SK-N-SH (cell line): ENCODE data around the gene TFB1M. TPM values are rescaled to one million over a fixed set of nuclear protein-coding genes. Genes with fewer than 3 reads are reported as not detected.
A peak's percentile ranks its signal among the peaks of the same experiment; 100 is the strongest.

Source experiments
- CTCF ChIA-PET: fragments of 300-600, 350-600 bp; formaldehyde crosslinking; extraction: SDS; loops from one replicate; lab custom pipeline; 2021; lab: Yijun Ruan, JAX
- POLR2A ChIA-PET: fragments of 350-600 bp; sonication (Branson Sonifier 250); formaldehyde crosslinking; extraction: SDS; loops from one replicate; lab custom pipeline; 2020; ENCODE audit warnings: antibody characterized with exemption, inconsistent platforms; lab: Yijun Ruan, JAX
- DNase-seq: peaks from one replicate; pipeline ENCODE4 v3.0.0; 2012
- H2AFZ ChIP-seq: fragments of 200-600 bp; sonication (generic); 2 replicates; pipeline ENCODE4 v1.8.1; 2016; ENCODE audit warnings: antibody characterized with exemption, mild to moderate bottlenecking, low read depth
- H3F3A ChIP-seq: fragments of 200-600 bp; sonication (generic); replicated peaks from 2 replicates; pipeline ENCODE3; 2016; ENCODE audit warnings: antibody characterized with exemption, mild to moderate bottlenecking; ENCODE audit not compliant: insufficient read depth
- H3K27ac ChIP-seq, 2 experiments: fragments of 200-500 bp in 1 of 2; fragments of 200-600 bp in 1 of 2; sonication (Bioruptor generic) in 1 of 2; sonication (generic), shearing (Covaris generic) in 1 of 2; 2 replicates each; pipeline versions ENCODE4 v1.5.1 to v1.6.1; 2014 to 2016; ENCODE audit warnings: low read depth in 2 of 2, inconsistent platforms in 1 of 2, low read length in 1 of 2, mild to moderate bottlenecking in 1 of 2, mixed read lengths in 1 of 2
- H3K27me3 ChIP-seq: fragments of 200-600 bp; sonication (generic), shearing (Covaris generic); 2 replicates; pipeline ENCODE4 v1.6.1; 2016; ENCODE audit warnings: mixed run types; ENCODE audit not compliant: insufficient read depth
- H3K36me3 ChIP-seq, 2 experiments: fragments of 200-500 bp in 1 of 2; fragments of 200-600 bp in 1 of 2; sonication (Bioruptor generic) in 1 of 2; sonication (generic) in 1 of 2; replicated peaks in 1 of 2; 2 replicates each; pipeline versions ENCODE3 to v1.5.1; 2014 to 2016; ENCODE audit warnings: low read length in 1 of 2, mild to moderate bottlenecking in 1 of 2; ENCODE audit not compliant: insufficient read depth in 2 of 2, control insufficient read depth in 1 of 2
- H3K4me1 ChIP-seq, 2 experiments: fragments of 200-500 bp in 1 of 2; fragments of 200-600 bp in 1 of 2; sonication (Bioruptor generic) in 1 of 2; sonication (generic), shearing (Covaris generic) in 1 of 2; 2 replicates each; pipeline versions ENCODE4 v1.5.1 to v1.6.1; 2014 to 2016; ENCODE audit warnings: low read depth in 1 of 2, low read length in 1 of 2, mixed run types in 1 of 2; ENCODE audit not compliant: insufficient read depth in 2 of 2, control insufficient read depth in 1 of 2
- H3K4me2 ChIP-seq: fragments of 200-600 bp; sonication (generic), shearing (Covaris generic); 2 replicates; pipeline ENCODE4 v1.6.1; 2017; ENCODE audit warnings: mixed run types
- H3K4me3 ChIP-seq, 2 experiments: fragments of 200-500 bp in 1 of 2; fragments of 200-600 bp in 1 of 2; sonication (Bioruptor generic) in 1 of 2; sonication (generic), shearing (Covaris generic) in 1 of 2; 2 replicates each; pipeline versions ENCODE4 v1.5.1 to v1.8.1; 2014 to 2016; ENCODE audit warnings: low read depth in 2 of 2, inconsistent platforms in 1 of 2, low read length in 1 of 2, mild to moderate bottlenecking in 1 of 2, mixed read lengths in 1 of 2, moderate library complexity in 1 of 2
- H3K79me2 ChIP-seq: fragments of 200-600 bp; sonication (generic); 2 replicates; pipeline ENCODE4 v1.8.1; 2017; ENCODE audit warnings: mild to moderate bottlenecking; ENCODE audit not compliant: insufficient read depth
- H3K9ac ChIP-seq: fragments of 200-600 bp; sonication (generic); 2 replicates; pipeline ENCODE4 v1.6.1; 2017; ENCODE audit warnings: mixed run types
- H3K9me2 ChIP-seq: fragments of 200-600 bp; sonication (generic); 2 replicates; pipeline ENCODE4 v1.6.1; 2017; ENCODE audit warnings: mixed run types
- H3K9me3 ChIP-seq: fragments of 200-600 bp; sonication (generic); 2 replicates; pipeline ENCODE4 v1.6.1; 2017; ENCODE audit warnings: mixed run types, mild to moderate bottlenecking, moderate library complexity
- H4K20me1 ChIP-seq: fragments of 200-600 bp; sonication (generic); 2 replicates; pipeline ENCODE4 v1.6.1; 2017; ENCODE audit warnings: mild to moderate bottlenecking, mixed run types; ENCODE audit not compliant: insufficient read depth
- CHD2 ChIP-seq: fragments of 150-350 bp; IDR thresholded peaks from 2 replicates; pipeline ENCODE4 v1.6.1; 2018; ENCODE audit warnings: low read length; ENCODE audit not compliant: partially characterized antibody
- CTCF ChIP-seq: fragments of 200-600 bp; sonication (generic); IDR thresholded peaks from 2 replicates; pipeline ENCODE4 v1.6.1; 2017; ENCODE audit warnings: antibody characterized with exemption, mild to moderate bottlenecking, moderate library complexity
- EP300 ChIP-seq, 2 experiments: IDR thresholded peaks; 2 replicates each; pipeline versions ENCODE4 v1.4.0 to v1.6.1; 2012; ENCODE audit warnings: borderline replicate concordance in 1 of 2, low read depth in 1 of 2, low read length in 1 of 2
- FOSL2 ChIP-seq: IDR thresholded peaks from 2 replicates; pipeline ENCODE4 v1.4.0; 2012; ENCODE audit warnings: low read depth, mild to moderate bottlenecking, moderate library complexity, borderline replicate concordance
- GATA2 ChIP-seq: sonication (generic); formaldehyde crosslinking; IDR thresholded peaks from 2 replicates; pipeline ENCODE4 v1.5.0; 2020; ENCODE audit warnings: mild to moderate bottlenecking, missing genetic modification reagents
- IRF3 ChIP-seq: fragments of 150-350 bp; IDR thresholded peaks from 2 replicates; pipeline ENCODE4 v1.6.1; 2016; ENCODE audit warnings: mild to moderate bottlenecking, low read depth, low read length
- JUND ChIP-seq: IDR thresholded peaks from 2 replicates; pipeline ENCODE4 v1.4.0; 2012
- MAX ChIP-seq: IDR thresholded peaks from 2 replicates; pipeline ENCODE4 v1.4.0; 2012; ENCODE audit warnings: low read depth
- MEF2A ChIP-seq: IDR thresholded peaks from 2 replicates; pipeline ENCODE4 v1.4.0; 2012; ENCODE audit warnings: low read depth, borderline replicate concordance
- MXI1 ChIP-seq: IDR thresholded peaks from 2 replicates; pipeline ENCODE4 v1.6.1; 2012; ENCODE audit warnings: mild to moderate bottlenecking, low read depth, low read length, improper control_type of control experiment
- NFIC ChIP-seq: IDR thresholded peaks from 2 replicates; pipeline ENCODE4 v1.4.0; 2012; ENCODE audit warnings: borderline replicate concordance
- PBX3 ChIP-seq: IDR thresholded peaks from 2 replicates; pipeline ENCODE4; 2012
- RCOR1 ChIP-seq: fragments of 150-350 bp; IDR thresholded peaks from 2 replicates; pipeline ENCODE4 v1.6.1; 2017; ENCODE audit warnings: antibody characterized with exemption, low read length
- RFX5 ChIP-seq: IDR thresholded peaks from 2 replicates; pipeline ENCODE4 v1.6.1; 2012; ENCODE audit warnings: mild to moderate bottlenecking, improper control_type of control experiment, low read length
- RXRA ChIP-seq: IDR thresholded peaks from 2 replicates; pipeline ENCODE4 v1.4.0; 2012; ENCODE audit warnings: low read depth, mild to moderate bottlenecking, borderline replicate concordance
- SIN3A ChIP-seq: IDR thresholded peaks from 2 replicates; pipeline ENCODE4 v1.6.1; 2012; ENCODE audit warnings: low read depth, mild to moderate bottlenecking, low read length, moderate library complexity, borderline replicate concordance
- TAF1 ChIP-seq: IDR thresholded peaks from 2 replicates; pipeline ENCODE4 v1.6.1; 2012; ENCODE audit warnings: low read depth, mild to moderate bottlenecking, low read length, moderate library complexity, borderline replicate concordance
- TCF12 ChIP-seq: IDR thresholded peaks from 2 replicates; pipeline ENCODE4 v1.4.0; 2012
- TEAD4 ChIP-seq: IDR thresholded peaks from 2 replicates; pipeline ENCODE4 v1.4.0; 2012; ENCODE audit warnings: mild to moderate bottlenecking, borderline replicate concordance; ENCODE audit not compliant: insufficient read depth
- USF1 ChIP-seq: IDR thresholded peaks from 2 replicates; pipeline ENCODE4 v1.4.0; 2012; ENCODE audit warnings: low read depth, borderline replicate concordance
- WGBS: methylation state at CpG from one replicate; pipeline ENCODE4 v1.1.6; 2017; ENCODE audit warnings: low lambda C conversion rate; 5-methylcytosine and 5-hydroxymethylcytosine counted together
- polyA plus RNA-seq, 3 experiments: library from polyadenylated mRNA; depleted of rRNA; stranded (reverse); fragments of >200 nt; gene quantifications; 2 replicates each; pipeline ENCODE4 v1.2.3, GENCODE V29; 2012

TFB1M gene
- polyA plus RNA-seq, 1 of the 3 experiments (the other 2 are of a cell fraction) = 28.4 TPM

- Histone ChIP-seq H3K79me2 (peaks cover 8% of the 10 kb centered on the region; the same call in 1 of the 2 replicates), H3K4me1 (peaks cover 0 to 53% of the 10 kb centered on the region in 2 experiments; a peak in 3 of 4 replicates), H3K27ac (peak overlapping the region in 1 of 2 experiments; percentile 34; a peak in 1 of 4 replicates), H3K9ac (no peak overlapping the region), H3K4me3 (no peak overlapping the region), H3K9me3 (no peaks in the 10 kb centered on the region), H4K20me1 (no peaks in the 10 kb centered on the region), H3K4me2 (no peak overlapping the region), H3K36me3 (peaks cover 55 to 72% of the 10 kb centered on the region in 2 experiments), H3K9me2 (no peaks in the 10 kb centered on the region), H2AFZ (no peak overlapping the region), H3F3A (no peaks in the 10 kb centered on the region), H3K27me3 (no peaks in the 10 kb centered on the region)
- no peak for DNase-seq
- TF ChIP-seq PBX3 (no peak), TCF12 (no peak), EP300 (IDR thresholded peaks at IDR 0.05; ENCODE audit: borderline replicate concordance in 1 of 2, low read depth in 1 of 2, low read length in 1 of 2) (no peak), RCOR1 (no peak), IRF3 (no peak), RXRA (no peak), CHD2 (no peak), MEF2A (no peak), SIN3A (no peak)
- ChIA-PET POLR2A (no interaction called here), CTCF (interaction anchor here (0.7 to 5.1 kb wide), 9 partner anchors 8 to 391 kb away, joined by 3 to 36 read pairs (median 4); no protein-coding TSS in a partner anchor)
- 93% methylated on average over 3 of the region's 3 CpGs for WGBS
Observed at GRCh38 chr6:155259204-155259603, 55.1 kb downstream of the TFB1M start.

- Histone ChIP-seq H3K36me3 (peaks cover 63 to 77% of the 10 kb centered on the region in 2 experiments), H3K4me2 (no peak overlapping the region), H3K9me3 (no peaks in the 10 kb centered on the region), H3K27me3 (no peaks in the 10 kb centered on the region), H3F3A (peaks cover 6% of the 10 kb centered on the region), H2AFZ (no peak overlapping the region), H3K4me1 (peaks cover 0 to 41% of the 10 kb centered on the region in 2 experiments; a peak in 3 of 4 replicates), H3K79me2 (peaks cover 1% of the 10 kb centered on the region; the same call in 1 of the 2 replicates), H3K9me2 (no peaks in the 10 kb centered on the region), H3K27ac (peak overlapping the region in 1 of 2 experiments; percentile 53; a peak in 2 of 4 replicates), H3K9ac (no peak overlapping the region), H4K20me1 (no peaks in the 10 kb centered on the region), H3K4me3 (no peak overlapping the region)
- POLR2A ChIA-PET = no interaction called here
- DNase-seq = no peak
- 93% methylated on average over 9 of the region's 9 CpGs for WGBS
- CTCF ChIA-PET = interaction anchor here (0.9 to 5.1 kb wide), 6 partner anchors 10 to 582 kb away, joined by 3 to 36 read pairs (median 6); no protein-coding TSS in a partner anchor
- TF ChIP-seq MXI1 (no peak), USF1 (no peak), GATA2 (CRISPR knock-in tag) (no peak), TEAD4 (no peak), CTCF (no peak), MAX (no peak), TAF1 (no peak), NFIC (no peak), JUND (no peak), FOSL2 (no peak), PBX3 (no peak), RFX5 (no peak)
Observed at GRCh38 chr6:155257796-155258195, 56.5 kb downstream of the TFB1M start.
